ENCODE results near the gene TMPRSS11B. TPM values are rescaled to one million over a fixed set of nuclear protein-coding genes. Genes with fewer than 3 reads are reported as not detected.

TMPRSS11B gene
- total and polyA plus RNA-seq, 2 donors (not counting 3 experiments of a cell fraction or from before 2014, with no cell fraction given), result not detected

GRCh38 chr4:68272380-68272779, 26.9 kb upstream of the TMPRSS11B start:
- no peak overlapping the region for H3K9ac ChIP-seq (replicated peaks; ENCODE audit: extremely low read depth, insufficient read depth, low read length)
- H2AFZ ChIP-seq (ENCODE audit: low read depth, low read length), result no peak overlapping the region
- dilution Hi-C loops (cut with MboI; ENCODE audit: extremely low pct_ligation_motif_present, low sequenced_read_pairs), result no loop called here
- no peaks in the 10 kb centered on the region for H4K20me1 ChIP-seq (replicated peaks; ENCODE audit: control insufficient read depth, extremely low read depth, insufficient read depth, low read length)
- no peaks in the 10 kb centered on the region for H3K36me3 ChIP-seq (ENCODE audit: control insufficient read depth in 2 of 2, extremely low read depth in 1 of 2, insufficient read depth in 2 of 2, low read length in 2 of 2)
- ChIA-PET POLR2A (no interaction called here), CTCF (interaction anchor here (0.5 to 3.4 kb wide), 32 partner anchors 8 to 1344 kb away, joined by 3 to 168 read pairs (median 3); partner anchors contain the start of gene TMPRSS11B)
- H3K9me1 ChIP-seq (replicated peaks; ENCODE audit: control insufficient read depth, extremely low read depth, insufficient read depth, low read length), result no peaks in the 10 kb centered on the region
- no peaks in the 10 kb centered on the region for H3K4me1 ChIP-seq (ENCODE audit: control insufficient read depth, extremely low read depth, insufficient read depth, low read length)
- H3K27ac ChIP-seq (ENCODE audit: insufficient read depth, low read depth, low read length), result no peak overlapping the region
- H3K9me3 ChIP-seq (replicated peaks; ENCODE audit: control insufficient read depth, insufficient read depth, low read length), result no peaks in the 10 kb centered on the region
- H3K79me2 ChIP-seq (ENCODE audit: control insufficient read depth, insufficient read depth, low read length), result no peaks in the 10 kb centered on the region
- DNase-seq (ENCODE audit: low read depth, low spot score), result peak; percentile 2
- no TSS peak for BruUV-seq (replicated peaks)
- H3K27me3 ChIP-seq (ENCODE audit: control insufficient read depth in 2 of 2, insufficient read depth in 2 of 2, low read length in 2 of 2), result peaks cover 10 to 15% of the 10 kb centered on the region in 2 experiments
- TF ChIP-seq EZH2 (IDR thresholded peaks at IDR 0.05; ENCODE audit: borderline replicate concordance, low read depth, low read length, severe bottlenecking), result no peak
- TF ChIP-seq GATA2 (IDR thresholded peaks at IDR 0.05; ENCODE audit: insufficient read depth, insufficient read length, low read depth, low read length), result no peak
- TF ChIP-seq CTCF (IDR thresholded peaks at IDR 0.05; ENCODE audit: extremely low read depth in 1 of 2, insufficient read depth in 1 of 2, low read depth in 1 of 2, low read length in 2 of 2), result no peak
- TF ChIP-seq JUN (IDR thresholded peaks at IDR 0.05; ENCODE audit: borderline replicate concordance, insufficient read depth, insufficient read length, low read depth), result no peak
- TF ChIP-seq MAX (IDR thresholded peaks at IDR 0.05; ENCODE audit: insufficient read depth, insufficient read length), result no peak
- no peak for TF ChIP-seq POLR2AphosphoS5 (IDR thresholded peaks at IDR 0.05; ENCODE audit: insufficient read depth, low read depth, low read length)
- no peak for TF ChIP-seq MYC (IDR thresholded peaks at IDR 0.05; ENCODE audit: low read depth, low read length)
- no peak for TF ChIP-seq POLR2A (IDR thresholded peaks at IDR 0.05; ENCODE audit: low read depth, low read length)
- no peak for TF ChIP-seq FOS (IDR thresholded peaks at IDR 0.05; ENCODE audit: borderline replicate concordance, insufficient read depth, low read length)
- H3K4me3 ChIP-seq (replicated peaks in 1 of 3; ENCODE audit: insufficient read depth in 1 of 3, low read depth in 1 of 3, low read length in 3 of 3), result no peak overlapping the region
- no peak for FAIRE-seq
- intact Hi-C loops (cut with micrococcal nuclease), result loop anchor here (1.0 to 5.0 kb wide), 2 partner anchors 104 to 900 kb away; no protein-coding TSS in a partner anchor
- H3K4me2 ChIP-seq (ENCODE audit: insufficient read depth, low read length), result no peak overlapping the region

All from endothelial cell of umbilical vein (primary cell).